ENCODE measurements around the gene NUP62.

- TF ChIP-seq CTCF (optimal IDR thresholded peaks at IDR 0.05 in 1 of 3, IDR thresholded peaks at IDR 0.05 in 1 of 3, conservative IDR thresholded peaks at IDR 0.05 in 1 of 3; ENCODE audit: extremely low read depth in 1 of 3, insufficient read depth in 2 of 3, low read length in 3 of 3) (no peak), EZH2 (IDR thresholded peaks at IDR 0.05; ENCODE audit: low read length) (no peak)
Measured at GRCh38 chr19:49930483-49931011, 1.2 kb upstream of the NUP62 start.

All from keratinocyte (primary cell).